CD14-positive monocyte (primary cell): ENCODE data around the gene RPS26. TPM values are rescaled to one million over a fixed set of nuclear protein-coding genes. Genes with fewer than 3 reads are reported as not detected.

Experiments
- DNase-seq, 3 donors: peaks; one replicate each; pipeline ENCODE4 v3.0.0-alpha.2; 2011 to 2022
- H2AFZ ChIP-seq: 2 replicates; pipeline ENCODE4 v1.6.0; 2012; ENCODE audit warnings: mild to moderate bottlenecking, low read depth, low read length, inconsistent platforms; ENCODE audit not compliant: insufficient read depth, poor library complexity, severe bottlenecking
- H3K27ac ChIP-seq, 2 donors: 1 replicate in 1 of 2; 2 replicates in 1 of 2; pipeline ENCODE4 v1.5.1; 2012 to 2013; ENCODE audit warnings: low read length in 2 of 2, control low read depth in 1 of 2, inconsistent platforms in 1 of 2, low read depth in 1 of 2, mild to moderate bottlenecking in 1 of 2
- H3K27me3 ChIP-seq, 2 donors: one replicate each; pipeline versions ENCODE4 v1.6.0 to v1.6.1; 2011 to 2013; ENCODE audit warnings: low read length in 2 of 2; ENCODE audit not compliant: control insufficient read depth in 2 of 2, insufficient read depth in 2 of 2
- H3K36me3 ChIP-seq, 2 donors: replicated peaks in 1 of 2; 1 replicate in 1 of 2; 2 replicates in 1 of 2; pipeline versions ENCODE4 v1.5.1 to v1.6.1; 2012 to 2013; ENCODE audit warnings: low read length in 2 of 2, control low read depth in 1 of 2, inconsistent platforms in 1 of 2, mild to moderate bottlenecking in 1 of 2; ENCODE audit not compliant: insufficient read depth in 2 of 2, control insufficient read depth in 1 of 2
- H3K4me1 ChIP-seq, 2 donors: 1 replicate in 1 of 2; 2 replicates in 1 of 2; pipeline versions ENCODE4 v1.5.1 to v1.6.1; 2012 to 2013; ENCODE audit warnings: low read length in 2 of 2, control low read depth in 1 of 2, inconsistent platforms in 1 of 2, mild to moderate bottlenecking in 1 of 2, moderate library complexity in 1 of 2; ENCODE audit not compliant: insufficient read depth in 2 of 2, control insufficient read depth in 1 of 2
- H3K4me2 ChIP-seq: replicated peaks from 2 replicates; pipeline ENCODE3; 2012; ENCODE audit warnings: low read length, moderate library complexity, mild to moderate bottlenecking; ENCODE audit not compliant: poor library complexity, severe bottlenecking; ENCODE audit errors: extremely low read depth
- H3K4me3 ChIP-seq, 3 experiments: fragments of 200-600 bp in 1 of 3; sonication (generic) in 1 of 3; replicated peaks in 1 of 3; 1 replicate in 2 of 3; 2 replicates in 1 of 3; pipeline ENCODE4 v1.5.1; 2011 to 2013; ENCODE audit warnings: low read length in 3 of 3, mild to moderate bottlenecking in 3 of 3, control low read depth in 2 of 3, low read depth in 2 of 3, inconsistent platforms in 1 of 3, moderate library complexity in 1 of 3
- H3K79me2 ChIP-seq: 2 replicates; pipeline ENCODE4 v1.6.0; 2012; ENCODE audit warnings: mild to moderate bottlenecking, control low read depth, inconsistent platforms, low read length, moderate library complexity; ENCODE audit not compliant: insufficient read depth
- H3K9ac ChIP-seq: 2 replicates; pipeline ENCODE4 v1.6.0; 2017; ENCODE audit warnings: low read length, mild to moderate bottlenecking; ENCODE audit not compliant: insufficient read depth, poor library complexity, severe bottlenecking
- H3K9me3 ChIP-seq, 2 donors: replicated peaks in 1 of 2; 1 replicate in 1 of 2; 2 replicates in 1 of 2; pipeline versions ENCODE4 v1.5.1 to v1.6.1; 2012 to 2013; ENCODE audit warnings: low read length in 2 of 2, control low read depth in 1 of 2; ENCODE audit not compliant: control insufficient read depth in 1 of 2, insufficient read depth in 1 of 2
- H4K20me1 ChIP-seq: 2 replicates; pipeline ENCODE4 v1.6.0; 2012; ENCODE audit warnings: mild to moderate bottlenecking, low read length, control low read depth, moderate library complexity; ENCODE audit not compliant: insufficient read depth
- H3K27ac Mint-ChIP-seq, 7 donors: one replicate each; pipeline ENCODE4 v1.8.0; 2020; ENCODE audit warnings: mild to moderate bottlenecking in 7 of 7, mixed read lengths in 7 of 7, moderate library complexity in 6 of 7, inconsistent platforms in 2 of 7
- H3K27me3 Mint-ChIP-seq, 3 donors: one replicate each; pipeline ENCODE4 v1.8.0; 2021 to 2022; ENCODE audit warnings: low read depth in 3 of 3, mild to moderate bottlenecking in 3 of 3, mixed read lengths in 3 of 3, moderate library complexity in 3 of 3, inconsistent platforms in 1 of 3
- H3K36me3 Mint-ChIP-seq, 2 donors: one replicate each; pipeline ENCODE4 v1.8.0; 2020; ENCODE audit warnings: mixed read lengths in 2 of 2, inconsistent platforms in 1 of 2, mild to moderate bottlenecking in 1 of 2
- H3K4me1 Mint-ChIP-seq: one replicate; pipeline ENCODE4 v1.8.0; 2020; ENCODE audit warnings: mild to moderate bottlenecking, mixed read lengths
- H3K4me3 Mint-ChIP-seq, 2 donors: one replicate each; pipeline ENCODE4 v1.8.0; 2020; ENCODE audit warnings: mild to moderate bottlenecking in 2 of 2, mixed read lengths in 2 of 2, moderate library complexity in 1 of 2
- H3K9me3 Mint-ChIP-seq, 7 donors: one replicate each; pipeline ENCODE4 v1.8.0; 2020 to 2022; ENCODE audit warnings: mixed read lengths in 7 of 7, mild to moderate bottlenecking in 6 of 7, moderate library complexity in 6 of 7, inconsistent platforms in 2 of 7
- WGBS: methylation state at CpG from one replicate; pipeline ENCODE4 v1.1.5; 2013; ENCODE audit warnings: missing lambda C conversion rate; ENCODE audit not compliant: insufficient coverage; 5-methylcytosine and 5-hydroxymethylcytosine counted together
- intact Hi-C, 2 donors: fragments of 100-400 bp; cut with micrococcal nuclease; formaldehyde crosslinking; loops; one replicate each; pipeline versions ENCODE4 v1.15.0 to v1.15.1; 2023
- polyA plus RNA-seq, 3 donors: library from polyadenylated mRNA; depleted of rRNA in 1 of 3; unstranded in 2 of 3; stranded (reverse) in 1 of 3; fragments of 300-500 nt in 2 of 3; fragments of >200 nt in 1 of 3; fragmentation: Illumina TruSeq in 2 of 3; gene quantifications; 1 replicate in 2 of 3; 2 replicates in 1 of 3; pipeline ENCODE4 v1.2.3, GENCODE V29; 2012 to 2021
- TF ChIP-seq, protein P1 (sequence below): fragments of 200-600 bp; IDR thresholded peaks from one replicate; pipeline ENCODE4 v1.8.0; 2022; ENCODE audit warnings: antibody characterized with exemption, mild to moderate bottlenecking

The RPS26 gene
- polyA plus RNA-seq, 3 donors, result 238 to 363 (median 286) TPM

DNA sequence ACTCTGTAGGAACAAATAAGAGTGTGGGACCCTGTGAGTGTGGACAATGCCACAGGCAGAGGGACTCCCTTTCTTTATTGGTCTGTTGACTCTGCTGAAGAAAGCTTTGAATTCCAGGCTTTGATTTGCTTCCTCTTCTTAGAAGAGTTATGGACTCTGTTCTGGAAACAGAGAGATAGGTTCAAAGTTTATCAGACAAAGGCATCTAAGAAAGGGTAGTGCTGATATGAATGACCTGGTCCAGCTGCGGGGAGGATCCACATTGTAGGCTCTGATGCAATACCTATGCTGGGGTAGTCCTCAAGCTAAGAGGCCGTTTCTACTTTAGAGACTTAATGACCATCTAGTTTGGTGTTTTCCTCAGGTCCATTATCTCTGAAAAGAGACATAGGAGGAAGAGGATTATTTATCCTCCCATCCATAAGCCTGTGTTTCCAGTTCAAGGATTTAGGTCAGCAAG is 31.6 kb upstream of the RPS26 start:
- no peaks in the 10 kb centered on the region for H4K20me1 ChIP-seq
- no peak overlapping the region for H3K4me2 ChIP-seq
- H3K4me3 Mint-ChIP-seq, result no peak overlapping the region
- no peak overlapping the region for H3K9ac ChIP-seq
- H3K9me3 ChIP-seq, result no peaks in the 10 kb centered on the region
- TF ChIP-seq, protein P1, sequence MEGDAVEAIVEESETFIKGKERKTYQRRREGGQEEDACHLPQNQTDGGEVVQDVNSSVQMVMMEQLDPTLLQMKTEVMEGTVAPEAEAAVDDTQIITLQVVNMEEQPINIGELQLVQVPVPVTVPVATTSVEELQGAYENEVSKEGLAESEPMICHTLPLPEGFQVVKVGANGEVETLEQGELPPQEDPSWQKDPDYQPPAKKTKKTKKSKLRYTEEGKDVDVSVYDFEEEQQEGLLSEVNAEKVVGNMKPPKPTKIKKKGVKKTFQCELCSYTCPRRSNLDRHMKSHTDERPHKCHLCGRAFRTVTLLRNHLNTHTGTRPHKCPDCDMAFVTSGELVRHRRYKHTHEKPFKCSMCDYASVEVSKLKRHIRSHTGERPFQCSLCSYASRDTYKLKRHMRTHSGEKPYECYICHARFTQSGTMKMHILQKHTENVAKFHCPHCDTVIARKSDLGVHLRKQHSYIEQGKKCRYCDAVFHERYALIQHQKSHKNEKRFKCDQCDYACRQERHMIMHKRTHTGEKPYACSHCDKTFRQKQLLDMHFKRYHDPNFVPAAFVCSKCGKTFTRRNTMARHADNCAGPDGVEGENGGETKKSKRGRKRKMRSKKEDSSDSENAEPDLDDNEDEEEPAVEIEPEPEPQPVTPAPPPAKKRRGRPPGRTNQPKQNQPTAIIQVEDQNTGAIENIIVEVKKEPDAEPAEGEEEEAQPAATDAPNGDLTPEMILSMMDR, result no peak
- no peaks in the 10 kb centered on the region for H3K9me3 Mint-ChIP-seq
- no peak overlapping the region for H2AFZ ChIP-seq
- peaks cover 5 to 12% of the 10 kb centered on the region in 2 donors for H3K4me1 ChIP-seq
- peaks cover 19% of the 10 kb centered on the region for H3K4me1 Mint-ChIP-seq
- no peak for DNase-seq
- intact Hi-C loops, result no loop called here
- 100% methylated on average over 1 of the region's 2 CpGs for WGBS
- H3K27me3 Mint-ChIP-seq, result peaks cover 0 to 1% (median 0%) of the 10 kb centered on the region in 3 donors
- peaks cover 5 to 11% of the 10 kb centered on the region in 2 donors for H3K36me3 Mint-ChIP-seq
- no peaks in the 10 kb centered on the region for H3K36me3 ChIP-seq
- H3K4me3 ChIP-seq, result no peak overlapping the region
- H3K27ac ChIP-seq, result no peak overlapping the region
- no peak overlapping the region for H3K27ac Mint-ChIP-seq
- no peaks in the 10 kb centered on the region for H3K27me3 ChIP-seq
- no peaks in the 10 kb centered on the region for H3K79me2 ChIP-seq

GRCh38 chr12:56011509-56012090 is 30.1 kb upstream of the RPS26 start:
- Mint-ChIP-seq H3K27ac (peak overlapping the region in 1 of 7 donors; percentile 36), H3K4me1 (peaks cover 11% of the 10 kb centered on the region), H3K4me3 (no peak overlapping the region), H3K36me3 (peaks cover 5 to 11% of the 10 kb centered on the region in 2 donors), H3K27me3 (peaks cover 0 to 1% (median 1%) of the 10 kb centered on the region in 3 donors), H3K9me3 (no peaks in the 10 kb centered on the region)
- no peaks in the 10 kb centered on the region for H3K27me3 ChIP-seq
- H3K4me3 ChIP-seq, result no peak overlapping the region
- DNase-seq, result no peak
- TF ChIP-seq, protein P1, result no peak
- no peak overlapping the region for H3K9ac ChIP-seq
- no peak overlapping the region for H3K27ac ChIP-seq
- no peaks in the 10 kb centered on the region for H3K36me3 ChIP-seq
- no peaks in the 10 kb centered on the region for H4K20me1 ChIP-seq
- H3K9me3 ChIP-seq, result no peaks in the 10 kb centered on the region
- H2AFZ ChIP-seq, result no peak overlapping the region
- H3K4me1 ChIP-seq, result peaks cover 5 to 12% of the 10 kb centered on the region in 2 donors
- intact Hi-C loops, result no loop called here
- H3K79me2 ChIP-seq, result no peaks in the 10 kb centered on the region
- H3K4me2 ChIP-seq, result no peak overlapping the region
- WGBS, result no CpG with 5 or more reads among the region's 2 CpGs
